GM21526 (cell line): Measurements from ENCODE around the gene MISP.

Experiments used
- ATAC-seq: cut with Tn5 transposase; IDR thresholded peaks from one replicate; pipeline ENCODE4 v1.9.1; 2021; ENCODE audit warnings: moderate library complexity; ENCODE audit not compliant: unreplicated experiment, low FRiP score

Gene MISP

GRCh38 chr19:795073-795611 is 44.2 kb downstream of the MISP start:
- ATAC-seq, result no peak

- no peak for ATAC-seq
Measured at GRCh38 chr19:795691-796581, 45.0 kb downstream of the MISP start.

GRCh38 chr19:796692-797527 is 46.0 kb downstream of the MISP start, which contains the start of gene PTBP1:
PTBP1 (plus strand) TSS chr19:797452; CDS start chr19:797498, 46 bp downstream.
- peak; percentile 64 for ATAC-seq

- peak; percentile 38 for ATAC-seq
Measured at GRCh38 chr19:797528-798414, 46.9 kb downstream of the MISP start.

- ATAC-seq, result no peak
Measured at GRCh38 chr19:798415-799075, 47.6 kb downstream of the MISP start.

- no peak for ATAC-seq
Measured at GRCh38 chr19:799076-799881, 48.4 kb downstream of the MISP start.

- no peak for ATAC-seq
Measured at GRCh38 chr19:800360-801029, 49.6 kb downstream of the MISP start.

- ATAC-seq, result no peak
Measured at GRCh38 chr19:801030-801860, 50.3 kb downstream of the MISP start.

GRCh38 chr19:801861-802497 is 51.1 kb downstream of the MISP start:
- no peak for ATAC-seq

GRCh38 chr19:802498-803098 is 51.7 kb downstream of the MISP start:
- ATAC-seq, result no peak

- ATAC-seq, result no peak
Measured at GRCh38 chr19:803099-803561, 52.2 kb downstream of the MISP start.

- ATAC-seq, result no peak
Measured at GRCh38 chr19:803686-804418, 52.9 kb downstream of the MISP start.

- no peak for ATAC-seq
Measured at GRCh38 chr19:804419-805165, 53.7 kb downstream of the MISP start.

GRCh38 chr19:805166-805551 is 54.2 kb downstream of the MISP start:
- no peak for ATAC-seq
